Ecto neural progenitor cell (in vitro differentiated cells): ENCODE measurements around the gene SNAPC3.

ENCODE experiments used
- DNase-seq: peaks from one replicate; pipeline ENCODE4 v3.0.0-alpha.2; 2018; ENCODE audit warnings: low spot score

The SNAPC3 gene

DNA sequence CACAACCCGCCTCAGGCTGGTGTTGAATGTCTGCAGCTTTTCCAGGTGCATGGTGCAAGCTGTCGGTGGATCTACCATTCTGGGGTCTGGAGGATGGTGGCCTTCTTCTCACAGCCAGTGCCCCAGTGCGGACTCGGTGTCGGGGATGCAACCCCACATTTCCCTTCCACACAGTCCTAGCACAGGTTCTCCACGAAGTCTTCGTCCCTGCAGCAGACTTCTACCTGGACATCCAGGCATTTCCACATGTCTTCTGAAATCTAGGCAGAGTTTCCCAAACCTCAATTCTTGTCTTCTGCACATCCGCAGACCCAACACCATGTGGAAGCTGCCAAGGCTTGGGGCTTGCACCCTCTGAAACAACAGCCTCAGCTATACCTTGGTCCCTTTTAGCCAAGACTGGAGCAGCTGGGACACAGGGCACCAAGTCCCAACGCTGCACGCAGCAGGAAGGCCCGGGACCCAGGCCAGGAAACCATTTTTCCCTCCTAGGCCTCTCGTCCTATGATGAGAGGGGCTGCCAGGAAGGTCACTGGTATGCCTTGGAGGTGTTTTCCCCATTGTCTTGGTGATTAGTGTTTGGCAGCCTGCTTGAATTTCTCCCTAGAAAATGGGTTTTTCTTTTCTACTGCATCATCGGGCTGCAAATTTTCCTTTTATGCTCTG is 69.9 kb downstream of the SNAPC3 start:
- no peak for DNase-seq

DNA sequence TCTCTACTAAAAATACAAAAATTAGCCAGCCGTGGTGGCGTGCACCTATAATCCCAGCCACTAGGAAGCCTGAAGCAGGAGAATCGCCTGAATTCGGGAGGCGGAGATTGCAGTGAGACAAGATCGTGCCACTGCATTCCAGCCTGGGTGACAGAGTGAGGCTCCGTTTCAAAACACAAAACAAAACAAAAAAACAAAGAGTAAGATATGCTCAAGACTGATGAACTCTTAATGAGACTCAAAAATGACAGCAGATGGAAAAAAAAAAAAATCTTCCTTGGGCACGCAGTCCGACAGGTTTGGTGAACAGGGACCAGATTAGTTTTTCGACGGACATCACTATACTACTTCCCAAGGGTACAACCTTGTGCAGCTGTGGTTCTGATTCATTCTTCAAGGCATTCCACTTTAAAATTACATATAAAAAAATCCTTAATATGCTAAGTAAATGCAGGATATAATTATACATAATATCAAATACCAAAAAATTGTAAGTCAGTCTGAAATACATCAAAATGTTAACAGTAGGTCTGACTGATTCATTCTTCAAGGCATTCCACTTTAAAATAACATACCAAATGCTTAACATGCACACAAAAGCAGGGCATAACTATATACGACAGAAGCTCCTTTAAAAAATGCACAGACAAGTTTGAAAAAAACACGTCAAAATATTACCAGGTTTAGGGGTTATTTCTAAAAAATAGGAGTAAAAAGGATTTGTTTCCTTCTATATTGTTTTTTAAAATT is 75.7 kb downstream of the SNAPC3 start:
- no peak for DNase-seq

DNA sequence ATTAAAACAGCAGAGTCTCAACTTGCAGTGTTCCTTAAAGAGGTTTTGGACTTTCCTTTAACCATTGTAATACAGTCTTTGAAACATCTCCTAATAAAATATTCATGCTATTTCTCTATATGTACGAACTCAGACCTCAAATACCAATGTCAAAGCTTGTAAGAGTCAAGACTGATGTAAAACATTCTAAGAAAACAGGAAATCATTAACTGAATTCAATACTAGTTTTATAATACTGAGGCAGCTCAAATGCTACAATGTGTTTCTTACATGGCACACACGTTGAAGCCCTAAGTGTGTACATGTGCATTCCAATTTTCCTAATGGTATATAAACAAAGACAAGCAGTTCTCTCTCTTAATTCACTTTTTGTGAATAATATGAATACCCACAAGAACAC is 76.5 kb downstream of the SNAPC3 start:
- DNase-seq: no peak

DNA sequence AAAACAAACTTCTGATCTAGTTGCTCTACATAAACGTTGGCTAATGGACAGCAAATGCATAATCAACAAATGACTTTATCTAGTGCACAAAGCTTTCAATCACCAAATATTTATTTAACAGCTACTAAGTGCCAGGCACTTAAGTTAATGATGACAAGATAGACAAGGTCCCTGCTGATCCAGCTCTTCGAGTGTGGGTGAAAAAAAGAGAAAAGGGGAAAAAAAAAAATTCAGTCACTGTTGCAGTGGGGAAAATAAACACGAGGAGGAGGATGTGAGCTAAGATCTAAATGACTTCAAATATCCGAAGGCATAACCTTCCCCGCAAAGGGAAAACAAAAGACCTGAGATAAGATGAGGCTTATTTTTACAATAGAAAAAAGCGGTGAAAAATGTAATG is 78.5 kb downstream of the SNAPC3 start:
- DNase-seq: no peak

DNA sequence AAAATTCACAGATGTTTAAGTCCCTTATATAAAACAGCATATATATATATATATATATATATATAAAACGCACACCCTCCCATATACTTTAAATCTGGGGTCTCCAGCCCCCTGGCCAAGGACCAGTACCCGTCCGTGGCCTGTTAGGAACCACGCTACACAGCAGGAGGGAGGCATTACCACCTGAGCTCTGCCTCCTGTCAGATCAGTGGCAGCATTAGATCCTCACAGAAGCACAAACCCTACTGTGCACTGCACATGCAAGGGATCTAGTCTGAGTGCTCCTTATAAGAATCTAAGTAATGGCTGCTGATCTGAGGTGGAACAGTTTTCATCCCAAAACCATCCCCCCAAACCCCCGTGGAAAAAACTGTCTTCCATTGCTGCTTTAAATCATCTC is 79.1 kb downstream of the SNAPC3 start:
- no peak for DNase-seq

DNA sequence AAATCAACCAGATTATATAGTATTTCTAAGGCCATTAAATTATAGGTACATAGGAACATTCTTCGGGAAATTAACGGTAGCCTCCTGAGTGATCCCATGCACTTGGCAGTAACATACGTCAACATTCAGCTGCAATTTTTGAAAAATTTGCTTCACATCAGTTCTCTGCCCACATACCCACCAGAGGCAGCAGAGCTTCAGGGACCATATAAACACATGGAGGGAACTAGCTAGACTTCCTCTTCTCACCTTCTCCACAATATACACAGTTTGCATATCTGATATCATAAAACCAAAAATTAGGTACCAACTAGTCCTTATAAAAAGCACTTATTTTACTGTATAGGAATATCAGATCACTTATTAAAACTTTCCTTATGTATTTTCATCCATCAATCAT is 83.2 kb downstream of the SNAPC3 start:
- no peak for DNase-seq

DNA sequence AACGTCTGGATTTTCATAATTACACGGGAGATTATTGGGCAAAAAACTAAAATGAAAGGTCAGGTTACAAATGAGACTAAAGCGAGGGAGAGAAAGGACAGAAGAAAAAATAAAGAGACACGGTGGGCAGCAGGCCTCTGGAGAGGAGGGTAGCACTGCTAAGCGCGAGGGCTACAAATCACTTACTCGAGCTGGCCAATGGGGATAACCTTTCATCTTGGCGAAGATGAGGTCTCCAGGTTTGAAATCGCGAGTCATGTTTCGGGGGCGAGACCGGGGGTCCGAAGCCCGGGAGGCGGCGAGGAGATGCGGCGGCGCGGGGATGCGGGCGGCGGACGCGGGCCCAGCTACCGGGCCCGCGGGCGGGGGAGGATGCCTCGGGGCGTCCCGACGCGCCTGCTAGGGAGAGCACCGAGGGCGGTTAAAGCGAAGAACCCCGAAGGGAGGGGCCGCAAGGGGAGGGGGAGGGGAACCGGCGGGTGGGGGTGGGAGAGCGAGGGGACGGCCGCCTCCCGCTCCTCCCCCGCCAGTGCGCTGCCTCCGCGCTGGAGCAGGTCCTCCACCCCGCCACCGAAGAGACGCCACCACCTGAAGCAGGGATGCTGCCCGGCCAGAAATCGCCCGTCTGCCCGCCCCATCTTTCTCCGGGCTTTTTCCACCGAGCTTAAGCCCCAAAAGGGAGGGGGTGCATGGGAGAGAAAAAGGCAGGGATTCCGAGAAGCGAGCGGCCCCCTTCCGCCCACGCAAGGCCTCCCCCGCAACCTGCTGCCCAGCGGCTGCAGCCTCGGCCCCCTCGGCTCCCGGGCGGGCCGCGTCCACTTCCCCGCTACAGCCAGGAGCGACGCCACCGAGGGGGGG is 87.5 kb downstream of the SNAPC3 start:
- peak; percentile 73 for DNase-seq

DNA sequence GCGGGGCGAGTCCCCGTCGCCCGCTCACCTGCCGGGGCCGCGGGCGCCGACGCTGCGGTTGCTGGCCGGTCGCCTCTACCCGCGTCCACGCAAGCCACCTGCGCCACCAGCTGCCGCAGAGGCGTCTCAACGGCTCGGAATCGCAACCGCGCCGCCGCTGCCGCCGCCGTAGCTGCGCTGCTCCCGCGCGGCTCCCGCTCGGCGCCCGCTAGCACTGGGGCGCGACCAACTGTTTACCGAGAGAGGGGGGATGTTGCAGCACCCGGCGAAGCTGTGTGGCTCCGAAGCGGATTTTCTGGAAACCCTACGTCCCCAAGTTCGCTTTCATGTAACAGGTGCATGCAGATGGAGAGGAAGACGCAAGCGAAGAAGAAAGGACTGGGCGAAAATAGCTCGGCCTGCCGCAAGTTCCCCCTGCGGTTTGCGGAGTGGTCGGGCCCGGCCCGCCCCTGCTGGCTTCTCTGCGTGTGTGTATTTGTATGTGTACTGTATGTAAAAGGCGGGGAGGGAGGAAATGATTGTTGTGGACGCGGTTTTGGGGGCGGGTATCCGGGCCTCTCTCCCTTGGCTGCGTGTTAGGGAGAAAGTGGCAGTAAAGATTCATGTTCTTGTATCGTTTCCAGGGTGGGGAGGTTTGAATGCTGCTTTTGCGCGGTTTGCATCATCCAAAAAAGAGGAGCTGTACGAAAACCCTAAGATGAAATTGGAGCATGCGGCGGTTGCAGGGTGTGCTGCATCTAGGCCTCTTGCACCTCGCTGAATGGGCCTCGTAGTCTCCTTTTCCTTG is 88.3 kb downstream of the SNAPC3 start, which contains the start of gene PSIP1:
TSS of gene PSIP1 (minus strand) at position 182 of the 787 bp plus-strand sequence. CDS start 782 bp downstream, outside the sequence.
- DNase-seq: peak; percentile 90
